VCaP (cell line): Measurements from ENCODE around the gene KCNAB1.

ENCODE experiments used
- H3K27ac ChIP-seq: fragments of 450-650 bp; 2 replicates; pipeline ENCODE4 v1.5.1; 2017
- TF ChIP-seq, protein P1 (sequence below): fragments of 450-650 bp; conservative IDR thresholded peaks from 2 replicates; pipeline ENCODE4 v1.5.1; 2017; ENCODE audit warnings: mild to moderate bottlenecking, moderate library complexity

The KCNAB1 gene

DNA sequence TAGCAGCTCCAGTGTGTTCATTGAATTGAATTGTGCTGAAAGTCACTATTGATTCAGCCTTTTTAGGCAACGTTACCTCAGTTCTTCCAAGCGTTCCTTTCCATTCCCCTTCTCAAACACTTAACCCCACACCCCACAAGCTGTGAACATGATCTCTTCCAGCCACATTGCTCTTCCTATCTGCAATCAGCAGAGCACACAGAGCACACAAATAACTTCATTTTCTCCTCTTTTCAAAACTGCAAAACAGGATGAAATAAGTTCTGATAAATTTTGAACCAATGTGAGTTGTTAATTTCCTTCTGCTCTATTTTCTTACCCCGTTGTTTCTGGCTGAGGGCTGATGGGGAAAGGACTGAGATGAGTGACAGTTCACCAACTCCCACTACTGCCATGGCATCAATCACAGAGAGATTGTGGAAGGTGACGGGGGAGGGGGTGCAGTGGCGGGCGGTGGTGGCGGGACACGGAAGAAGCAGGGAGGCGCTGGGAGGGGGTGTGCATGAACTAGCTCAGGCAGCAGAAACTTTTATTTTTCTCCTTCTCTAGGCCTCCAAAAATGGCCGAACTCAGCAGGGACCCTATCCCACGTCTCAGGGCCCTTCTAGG lies 287.3 kb downstream of the KCNAB1 start:
- no peak overlapping the region for H3K27ac ChIP-seq
- TF ChIP-seq, protein P1, sequence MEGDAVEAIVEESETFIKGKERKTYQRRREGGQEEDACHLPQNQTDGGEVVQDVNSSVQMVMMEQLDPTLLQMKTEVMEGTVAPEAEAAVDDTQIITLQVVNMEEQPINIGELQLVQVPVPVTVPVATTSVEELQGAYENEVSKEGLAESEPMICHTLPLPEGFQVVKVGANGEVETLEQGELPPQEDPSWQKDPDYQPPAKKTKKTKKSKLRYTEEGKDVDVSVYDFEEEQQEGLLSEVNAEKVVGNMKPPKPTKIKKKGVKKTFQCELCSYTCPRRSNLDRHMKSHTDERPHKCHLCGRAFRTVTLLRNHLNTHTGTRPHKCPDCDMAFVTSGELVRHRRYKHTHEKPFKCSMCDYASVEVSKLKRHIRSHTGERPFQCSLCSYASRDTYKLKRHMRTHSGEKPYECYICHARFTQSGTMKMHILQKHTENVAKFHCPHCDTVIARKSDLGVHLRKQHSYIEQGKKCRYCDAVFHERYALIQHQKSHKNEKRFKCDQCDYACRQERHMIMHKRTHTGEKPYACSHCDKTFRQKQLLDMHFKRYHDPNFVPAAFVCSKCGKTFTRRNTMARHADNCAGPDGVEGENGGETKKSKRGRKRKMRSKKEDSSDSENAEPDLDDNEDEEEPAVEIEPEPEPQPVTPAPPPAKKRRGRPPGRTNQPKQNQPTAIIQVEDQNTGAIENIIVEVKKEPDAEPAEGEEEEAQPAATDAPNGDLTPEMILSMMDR = no peak

DNA sequence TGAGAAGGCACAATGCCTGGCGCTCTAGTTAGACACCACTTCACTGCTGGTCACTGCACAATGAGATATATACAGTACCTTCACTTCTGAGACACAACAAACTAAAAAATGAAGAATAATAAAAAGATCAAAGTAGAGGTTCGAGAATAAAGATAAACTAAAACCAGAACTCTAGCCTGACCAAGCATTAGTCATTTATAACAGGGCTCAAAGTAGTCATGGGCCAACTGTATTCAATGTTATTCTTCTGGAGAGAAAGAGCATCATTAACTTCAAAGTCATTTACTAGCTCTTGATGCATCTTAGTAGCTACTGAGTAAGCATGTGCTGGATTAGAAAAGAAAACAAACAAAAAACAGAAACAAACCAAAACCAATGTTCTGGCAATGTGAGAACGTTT lies 289.3 kb downstream of the KCNAB1 start:
- no peak overlapping the region for H3K27ac ChIP-seq
- TF ChIP-seq, protein P1 = no peak

DNA sequence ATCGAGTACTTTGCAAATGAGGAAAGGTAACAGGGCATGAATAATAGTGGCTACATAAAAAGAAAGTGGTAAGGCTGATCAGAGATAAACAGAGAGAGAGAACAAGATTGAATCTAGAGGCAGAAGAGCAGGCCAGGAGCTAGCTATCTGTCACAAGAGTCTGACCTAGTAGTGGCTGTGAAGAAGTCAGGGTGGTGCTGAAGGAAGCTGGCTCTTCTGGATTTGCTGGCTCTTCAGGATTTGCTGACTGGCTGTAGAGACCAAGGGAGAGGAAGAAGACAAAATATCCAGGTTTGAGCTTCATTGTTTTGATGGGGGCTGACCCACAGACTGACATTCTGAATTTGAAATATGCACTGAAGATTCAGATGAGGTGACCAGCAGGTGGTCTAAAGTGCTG lies 292.2 kb downstream of the KCNAB1 start:
- TF ChIP-seq, protein P1 = no peak
- no peak overlapping the region for H3K27ac ChIP-seq

DNA sequence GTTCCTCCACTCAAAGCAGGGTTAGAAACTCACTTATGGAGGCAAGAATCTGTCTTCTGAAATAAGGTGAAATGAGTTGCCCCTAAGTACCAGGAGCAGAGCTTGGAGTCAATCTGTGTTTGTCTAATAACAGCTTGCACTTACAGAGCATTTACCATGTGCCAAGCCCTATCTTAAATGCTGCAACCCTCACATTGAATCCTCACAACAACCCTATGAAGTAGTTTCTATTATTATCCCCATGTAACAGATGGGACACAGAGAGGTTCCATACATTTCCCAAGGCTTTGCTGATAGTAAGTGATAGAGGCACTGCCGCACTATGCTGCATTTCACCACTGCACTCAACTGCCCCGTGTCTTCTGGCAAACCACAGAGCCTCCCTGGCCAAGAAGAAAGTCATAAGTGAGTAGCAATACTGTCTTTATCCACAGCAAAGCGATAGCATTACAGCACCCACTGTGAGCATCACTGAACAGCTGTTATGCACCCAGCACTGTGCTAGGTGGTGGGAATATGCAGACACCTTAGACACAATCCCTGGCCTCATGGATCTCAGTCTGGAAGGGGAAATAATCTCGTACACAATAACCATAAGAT lies 293.0 kb downstream of the KCNAB1 start:
- H3K27ac ChIP-seq = no peak overlapping the region
- TF ChIP-seq, protein P1 = no peak

DNA sequence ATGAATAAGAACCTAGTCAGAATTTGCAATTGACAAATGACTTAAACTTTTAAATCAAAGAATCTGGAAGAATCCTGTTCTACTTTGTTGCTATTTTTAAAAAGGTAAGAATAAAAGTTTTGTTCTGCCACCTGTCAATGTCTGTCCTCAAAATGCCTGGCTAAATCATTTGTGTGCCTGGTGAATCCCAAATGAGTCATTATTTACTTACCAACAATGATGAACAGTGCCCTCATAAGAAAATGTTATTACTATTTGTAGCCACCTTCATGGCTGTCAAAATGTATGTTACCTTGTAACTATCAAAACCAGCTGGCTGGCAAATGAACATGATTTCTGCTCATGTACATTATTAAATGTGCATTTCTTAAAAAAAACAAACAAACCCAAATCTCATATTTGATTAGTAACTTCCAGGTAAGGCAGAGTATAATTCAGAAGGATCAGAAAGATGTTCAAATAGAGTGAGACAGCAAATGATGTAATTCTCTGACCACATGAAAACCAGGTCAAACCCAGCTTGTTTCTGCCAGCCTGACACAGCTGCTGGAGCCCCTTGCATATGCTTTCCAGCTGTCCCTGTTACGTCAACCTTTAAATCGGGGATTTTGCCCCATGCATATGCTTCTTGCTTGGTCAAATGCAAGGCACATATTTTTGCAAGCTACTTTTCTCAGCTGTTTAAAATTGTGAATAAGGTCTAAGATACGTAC lies 296.6 kb downstream of the KCNAB1 start:
- no peak overlapping the region for H3K27ac ChIP-seq
- TF ChIP-seq, protein P1 = no peak

DNA sequence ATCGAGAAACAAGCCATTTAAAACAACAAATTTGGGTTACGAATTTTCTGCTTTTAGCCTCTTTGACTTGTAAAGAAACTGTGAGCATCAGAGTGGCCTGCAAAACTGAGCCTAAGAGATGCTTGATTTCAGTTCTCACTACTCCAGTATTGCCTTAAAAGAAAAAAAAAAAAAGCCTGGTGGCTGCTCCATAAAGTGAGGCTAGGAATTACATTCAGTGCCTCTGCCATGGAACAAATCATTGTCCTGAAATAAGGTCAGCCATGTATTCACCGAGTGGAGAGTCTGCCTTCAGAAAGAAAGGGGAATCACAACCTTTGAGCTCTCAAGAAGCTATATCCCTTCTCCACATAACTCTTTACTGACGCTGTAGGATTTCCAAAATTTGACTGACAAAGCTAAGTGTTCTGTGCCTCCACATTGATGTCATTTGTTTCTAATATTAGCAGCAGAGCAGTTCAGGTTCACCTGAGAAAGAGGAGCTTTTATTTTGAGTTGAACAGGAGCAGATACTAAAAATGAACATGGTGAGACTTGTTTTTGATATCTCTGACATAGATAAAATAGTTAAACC lies 297.3 kb downstream of the KCNAB1 start:
- TF ChIP-seq, protein P1 = no peak
- H3K27ac ChIP-seq = no peak overlapping the region

DNA sequence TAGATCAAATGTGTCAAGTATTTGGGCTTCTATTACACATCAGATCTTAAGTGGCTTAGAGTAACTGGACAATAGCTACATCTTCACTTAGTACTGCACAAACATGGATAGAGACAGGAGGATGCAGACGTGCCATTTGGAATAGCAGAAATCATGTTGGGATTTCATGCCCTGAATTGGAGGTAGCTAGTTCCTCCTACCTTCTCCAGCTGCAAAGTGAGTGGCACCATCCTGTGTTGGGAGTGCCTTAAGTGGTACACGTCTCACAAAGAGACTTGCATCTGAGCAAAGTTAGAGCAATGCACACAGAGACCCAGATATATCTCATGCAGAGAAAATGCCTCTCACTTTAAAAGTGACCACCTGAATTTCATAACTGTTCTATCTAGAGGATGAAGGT lies 298.1 kb downstream of the KCNAB1 start:
- TF ChIP-seq, protein P1 = no peak

More for the DNA sequence above, 298.1 kb downstream of the KCNAB1 start:
- H3K27ac ChIP-seq = no peak overlapping the region
